Lower leg skin (tissue), 3 donors: ENCODE results near the gene CAPN13.

Experiments used
- CTCF ChIP-seq, 3 donors: fragments of 450-650 bp; IDR thresholded peaks; one replicate each; pipeline ENCODE4 v1.5.1; 2016; ENCODE audit warnings: antibody characterized with exemption in 3 of 3, mild to moderate bottlenecking in 3 of 3, moderate library complexity in 2 of 3
- POLR2A ChIP-seq, 2 donors: fragments of 450-650 bp; IDR thresholded peaks; one replicate each; pipeline ENCODE4 v1.6.1; 2016 to 2017; ENCODE audit warnings: antibody characterized with exemption in 2 of 2, mild to moderate bottlenecking in 1 of 2, moderate library complexity in 1 of 2

DNA sequence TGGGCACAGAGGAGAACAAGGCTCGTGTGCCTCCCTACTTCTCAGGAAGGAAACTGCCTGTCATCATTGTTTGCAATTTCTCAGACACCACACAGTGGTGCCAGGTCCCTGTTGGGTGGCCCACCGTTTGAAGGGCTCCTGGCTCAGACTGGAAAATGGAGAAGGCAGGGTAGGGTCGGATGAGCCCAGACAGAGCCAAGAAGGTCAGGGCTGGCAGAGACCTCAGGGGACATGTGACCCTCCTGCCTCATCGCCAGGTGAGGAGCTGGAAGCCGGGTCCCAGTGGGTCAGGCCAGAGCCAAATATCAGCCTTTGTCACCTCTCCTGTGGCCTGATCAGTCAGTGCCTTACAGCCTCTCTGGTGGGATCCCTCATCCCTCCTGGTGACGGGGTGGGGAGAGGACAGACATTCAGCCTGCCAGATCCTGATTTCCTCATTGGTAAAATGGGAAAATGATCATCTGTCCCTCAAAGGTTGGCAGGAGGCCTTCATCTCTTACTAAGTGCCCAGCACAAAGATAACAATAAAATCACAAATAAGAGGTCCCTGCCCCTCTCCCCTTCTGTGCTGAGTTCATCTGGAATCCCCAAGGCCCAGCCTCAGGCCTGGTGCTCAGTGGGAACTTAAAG, 117.6 kb downstream of the CAPN13 start:
- TF ChIP-seq CTCF (IDR thresholded peaks at IDR 0.05), result no peak
- TF ChIP-seq POLR2A (IDR thresholded peaks at IDR 0.05), result no peak
